H9 (cell line): ENCODE results near the gene PRR7. TPM values are rescaled to one million over a fixed set of nuclear protein-coding genes. Genes with fewer than 3 reads are reported as not detected.

Source experiments
- DNase-seq: peaks from one replicate; pipeline ENCODE4 v3.0.0-alpha.2; 2017
- H2AFZ ChIP-seq: one replicate; pipeline ENCODE4 v1.6.1; 2013; ENCODE audit warnings: mild to moderate bottlenecking, low read length, control low read depth, moderate library complexity
- H2AK5ac ChIP-seq: 2 replicates; pipeline ENCODE4 v1.6.1; 2013; ENCODE audit warnings: low read length, control low read depth, mixed read lengths; ENCODE audit not compliant: insufficient read length
- H2BK120ac ChIP-seq: one replicate; pipeline ENCODE4 v1.6.1; 2013; ENCODE audit warnings: low read depth, mild to moderate bottlenecking, low read length, control low read depth, inconsistent platforms; ENCODE audit not compliant: poor library complexity, severe bottlenecking
- H2BK12ac ChIP-seq: 2 replicates; pipeline ENCODE4 v1.6.1; 2013; ENCODE audit warnings: low read length, control low read depth, mixed read lengths, low read depth; ENCODE audit not compliant: insufficient read length
- H2BK15ac ChIP-seq: 2 replicates; pipeline ENCODE4 v1.6.1; 2013; ENCODE audit warnings: low read depth, low read length, control low read depth
- H2BK20ac ChIP-seq: one replicate; pipeline ENCODE4 v1.6.1; 2013; ENCODE audit warnings: low read depth, mild to moderate bottlenecking, low read length, control low read depth, inconsistent platforms; ENCODE audit not compliant: poor library complexity, severe bottlenecking
- H2BK5ac ChIP-seq: 2 replicates; pipeline ENCODE4 v1.6.1; 2013; ENCODE audit warnings: low read length, control low read depth, mixed read lengths; ENCODE audit not compliant: insufficient read length
- H3K14ac ChIP-seq: 2 replicates; pipeline ENCODE4 v1.6.1; 2013; ENCODE audit warnings: low read length, control low read depth; ENCODE audit not compliant: insufficient read depth
- H3K18ac ChIP-seq: 2 replicates; pipeline ENCODE4 v1.6.1; 2013; ENCODE audit warnings: low read depth, mild to moderate bottlenecking, mixed read lengths, low read length, control low read depth; ENCODE audit not compliant: insufficient read length
- H3K23ac ChIP-seq: 2 replicates; pipeline ENCODE4 v1.6.1; 2013; ENCODE audit warnings: low read length, control low read depth, mixed read lengths, low read depth; ENCODE audit not compliant: insufficient read length
- H3K23me2 ChIP-seq: 2 replicates; pipeline ENCODE4 v1.6.1; 2013; ENCODE audit warnings: low read depth, mild to moderate bottlenecking, mixed read lengths, low read length, control low read depth; ENCODE audit not compliant: insufficient read length, poor library complexity, severe bottlenecking
- H3K27ac ChIP-seq: 2 replicates; pipeline ENCODE4 v1.5.1; 2013; ENCODE audit warnings: low read length, control low read depth, mixed read lengths, low read depth; ENCODE audit not compliant: insufficient read length
- H3K27me3 ChIP-seq: 2 replicates; pipeline ENCODE4 v1.6.1; 2013; ENCODE audit warnings: low read length, control low read depth, inconsistent platforms; ENCODE audit not compliant: insufficient read depth
- H3K4ac ChIP-seq: 2 replicates; pipeline ENCODE4 v1.6.1; 2013; ENCODE audit warnings: low read depth, mild to moderate bottlenecking, control low read depth, inconsistent platforms, low read length, moderate library complexity
- H3K4me1 ChIP-seq: 2 replicates; pipeline ENCODE4 v1.6.1; 2013; ENCODE audit warnings: low read length, control low read depth, inconsistent platforms; ENCODE audit not compliant: insufficient read depth
- H3K4me2 ChIP-seq: 2 replicates; pipeline ENCODE4 v1.6.1; 2013; ENCODE audit warnings: low read length, control low read depth, mixed read lengths; ENCODE audit not compliant: insufficient read length, insufficient read depth
- H3K56ac ChIP-seq: 2 replicates; pipeline ENCODE4 v1.6.1; 2013; ENCODE audit warnings: low read depth, mild to moderate bottlenecking, mixed read lengths, low read length, control low read depth; ENCODE audit not compliant: insufficient read length
- H3K79me1 ChIP-seq: 2 replicates; pipeline ENCODE4 v1.6.1; 2013; ENCODE audit warnings: low read depth, mild to moderate bottlenecking, moderate library complexity, low read length, control low read depth, inconsistent platforms; ENCODE audit not compliant: insufficient read depth, poor library complexity, severe bottlenecking
- H3K79me2 ChIP-seq: 2 replicates; pipeline ENCODE4 v1.6.1; 2013; ENCODE audit warnings: low read length, control low read depth, inconsistent platforms; ENCODE audit not compliant: insufficient read depth
- H3K9ac ChIP-seq: 2 replicates; pipeline ENCODE4 v1.6.1; 2013; ENCODE audit warnings: low read length, control low read depth, mixed read lengths; ENCODE audit not compliant: insufficient read length; ENCODE audit errors: extremely low read depth
- H3K9me3 ChIP-seq: one replicate; pipeline ENCODE4 v1.6.1; 2013; ENCODE audit warnings: low read depth, low read length, inconsistent platforms; ENCODE audit not compliant: control insufficient read depth
- H3T11ph ChIP-seq: one replicate; pipeline ENCODE4 v1.6.1; 2013; ENCODE audit warnings: mild to moderate bottlenecking, low read length, control low read depth, inconsistent platforms
- H4K20me1 ChIP-seq: one replicate; pipeline ENCODE4 v1.6.1; 2013; ENCODE audit not compliant: control insufficient read depth, insufficient read length, insufficient read depth
- H4K5ac ChIP-seq: 2 replicates; pipeline ENCODE4 v1.6.1; 2013; ENCODE audit warnings: low read depth, mild to moderate bottlenecking, mixed read lengths, low read length, control low read depth; ENCODE audit not compliant: insufficient read length
- H4K8ac ChIP-seq: replicated peaks from 2 replicates; pipeline ENCODE4 v1.6.1; 2013; ENCODE audit warnings: low read length, control low read depth, mixed read lengths, low read depth; ENCODE audit not compliant: insufficient read length
- H4K91ac ChIP-seq: 2 replicates; pipeline ENCODE4 v1.6.1; 2013; ENCODE audit warnings: low read depth, mild to moderate bottlenecking, moderate library complexity, mixed read lengths, low read length, control low read depth; ENCODE audit not compliant: insufficient read length
- H3K27ac Mint-ChIP-seq, 3 experiments: 2 replicates in 2 of 3; 3 replicates in 1 of 3; pipeline ENCODE4 v1.8.0; 2020 to 2021; ENCODE audit warnings: mixed read lengths in 3 of 3, mild to moderate bottlenecking in 1 of 3, moderate library complexity in 1 of 3
- H3K27me3 Mint-ChIP-seq: 2 replicates; pipeline ENCODE4 v1.8.0; 2021; ENCODE audit warnings: low read depth, mild to moderate bottlenecking, moderate library complexity, mixed read lengths
- H3K36me3 Mint-ChIP-seq, 3 experiments: 2 replicates in 2 of 3; 3 replicates in 1 of 3; pipeline ENCODE4 v1.8.0; 2020 to 2021; ENCODE audit warnings: low read depth in 3 of 3, mixed read lengths in 3 of 3; ENCODE audit not compliant: insufficient read depth in 1 of 3
- H3K4me1 Mint-ChIP-seq, 2 experiments: 2 replicates each; pipeline ENCODE4 v1.8.0; 2020; ENCODE audit warnings: mixed read lengths in 2 of 2
- H3K4me3 Mint-ChIP-seq, 2 experiments: 2 replicates in 1 of 2; 3 replicates in 1 of 2; pipeline ENCODE4 v1.8.0; 2020 to 2021; ENCODE audit warnings: mild to moderate bottlenecking in 2 of 2, mixed read lengths in 2 of 2, moderate library complexity in 1 of 2
- H3K9me3 Mint-ChIP-seq, 2 experiments: 2 replicates in 1 of 2; 3 replicates in 1 of 2; pipeline ENCODE4 v1.8.0; 2020; ENCODE audit warnings: mild to moderate bottlenecking in 2 of 2, mixed read lengths in 2 of 2, moderate library complexity in 1 of 2
- WGBS: extraction: QIAGEN DNeasy Blood & Tissue Kit; methylation state at CpG from one replicate; pipeline ENCODE4 v1.1.7; 2013; ENCODE audit warnings: missing lambda C conversion rate, low lambda C conversion rate, mixed read lengths; ENCODE audit not compliant: insufficient read length; ENCODE audit errors: extremely low coverage; 5-methylcytosine and 5-hydroxymethylcytosine counted together
- total RNA-seq: library from RNA; stranded (reverse); gene quantifications from 2 replicates; pipeline ENCODE4 v1.2.1, GENCODE V29; 2021
- TF ChIP-seq, protein P1 (sequence below): fragments of 200-600 bp; sonication (generic); conservative IDR thresholded peaks from 3 replicates; pipeline ENCODE4 v1.8.0; 2021; ENCODE audit warnings: antibody characterized with exemption, mild to moderate bottlenecking

Gene PRR7
- total RNA-seq, 1 experiment from 2014 or later = 9.6 TPM

DNA sequence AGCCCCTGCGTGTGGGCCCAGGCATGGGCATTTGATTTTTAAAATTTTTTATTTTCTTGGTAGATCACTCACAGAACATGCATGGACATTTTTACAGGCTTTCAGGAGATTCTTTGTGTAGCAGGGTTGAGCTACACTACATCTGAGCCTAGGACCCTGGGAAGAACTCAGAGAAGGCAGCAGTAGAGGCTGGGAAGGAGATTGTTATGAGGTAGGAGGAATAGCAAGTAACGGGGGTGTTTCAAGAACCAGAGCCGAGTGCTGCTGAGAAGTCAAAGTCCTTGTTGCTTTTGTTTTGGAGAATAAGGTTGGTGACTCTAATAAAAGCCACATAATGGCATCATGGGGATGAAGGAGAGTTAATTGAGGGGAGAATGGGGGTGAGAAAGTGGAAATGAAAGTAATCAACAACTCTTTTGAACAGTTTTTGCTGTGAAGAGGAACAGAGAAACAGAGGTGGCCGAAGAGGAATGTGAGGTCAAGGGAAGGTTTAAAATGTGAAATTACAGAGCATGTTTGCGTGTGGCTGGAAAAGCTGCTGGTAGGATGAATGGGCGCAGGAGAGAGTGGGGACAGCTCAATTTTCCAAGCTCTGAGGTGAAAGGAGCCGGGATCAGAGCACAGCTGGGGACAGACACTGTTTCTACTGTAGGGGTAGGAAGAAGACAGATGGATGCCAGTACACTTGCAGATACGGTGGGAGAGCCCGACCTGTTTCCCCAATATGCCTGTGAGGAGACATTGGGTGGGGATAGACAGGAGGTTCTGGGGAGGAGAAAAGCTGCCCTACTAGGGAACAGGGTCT is 55.5 kb downstream of the PRR7 start:
- no peak overlapping the region for H2BK120ac ChIP-seq
- no peak overlapping the region for H4K8ac ChIP-seq
- H3K23me2 ChIP-seq = no peaks in the 10 kb centered on the region
- no peak overlapping the region for H4K5ac ChIP-seq
- TF ChIP-seq, protein P1, sequence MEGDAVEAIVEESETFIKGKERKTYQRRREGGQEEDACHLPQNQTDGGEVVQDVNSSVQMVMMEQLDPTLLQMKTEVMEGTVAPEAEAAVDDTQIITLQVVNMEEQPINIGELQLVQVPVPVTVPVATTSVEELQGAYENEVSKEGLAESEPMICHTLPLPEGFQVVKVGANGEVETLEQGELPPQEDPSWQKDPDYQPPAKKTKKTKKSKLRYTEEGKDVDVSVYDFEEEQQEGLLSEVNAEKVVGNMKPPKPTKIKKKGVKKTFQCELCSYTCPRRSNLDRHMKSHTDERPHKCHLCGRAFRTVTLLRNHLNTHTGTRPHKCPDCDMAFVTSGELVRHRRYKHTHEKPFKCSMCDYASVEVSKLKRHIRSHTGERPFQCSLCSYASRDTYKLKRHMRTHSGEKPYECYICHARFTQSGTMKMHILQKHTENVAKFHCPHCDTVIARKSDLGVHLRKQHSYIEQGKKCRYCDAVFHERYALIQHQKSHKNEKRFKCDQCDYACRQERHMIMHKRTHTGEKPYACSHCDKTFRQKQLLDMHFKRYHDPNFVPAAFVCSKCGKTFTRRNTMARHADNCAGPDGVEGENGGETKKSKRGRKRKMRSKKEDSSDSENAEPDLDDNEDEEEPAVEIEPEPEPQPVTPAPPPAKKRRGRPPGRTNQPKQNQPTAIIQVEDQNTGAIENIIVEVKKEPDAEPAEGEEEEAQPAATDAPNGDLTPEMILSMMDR = no peak
- H3K79me1 ChIP-seq = no peaks in the 10 kb centered on the region
- Mint-ChIP-seq H3K27ac (peak overlapping the region in 1 of 3 experiments; percentile 15; a peak in 2 of 7 replicates), H3K36me3 (peaks cover 2 to 6% (median 3%) of the 10 kb centered on the region in 3 experiments; a peak in 6 of 7 replicates), H3K27me3 (peaks cover 29% of the 10 kb centered on the region), H3K4me3 (no peak overlapping the region), H3K9me3 (no peaks in the 10 kb centered on the region), H3K4me1 (peaks cover 21 to 31% of the 10 kb centered on the region in 2 experiments)
- DNase-seq = no peak
- no CpG with 5 or more reads among the region's 9 CpGs for WGBS
- no peak overlapping the region for H4K91ac ChIP-seq
- H3K4me1 ChIP-seq = no peaks in the 10 kb centered on the region; the same call in 1 of the 2 replicates
- H2AK5ac ChIP-seq = no peak overlapping the region
- H3K9ac ChIP-seq = no peak overlapping the region
- no peak overlapping the region for H2BK5ac ChIP-seq
- H4K20me1 ChIP-seq = no peaks in the 10 kb centered on the region
- H2BK15ac ChIP-seq = no peak overlapping the region
- H3K9me3 ChIP-seq = no peaks in the 10 kb centered on the region
- no peak overlapping the region for H2BK12ac ChIP-seq
- no peak overlapping the region for H3K56ac ChIP-seq
- H3T11ph ChIP-seq = no peak overlapping the region
- H2BK20ac ChIP-seq = no peak overlapping the region
- H3K79me2 ChIP-seq = no peaks in the 10 kb centered on the region
- H3K4ac ChIP-seq = no peak overlapping the region
- no peak overlapping the region for H3K4me2 ChIP-seq
- H2AFZ ChIP-seq = no peak overlapping the region
- no peak overlapping the region for H3K23ac ChIP-seq
- no peaks in the 10 kb centered on the region; the same call in 1 of the 2 replicates for H3K27me3 ChIP-seq
- 0 out of 2 replicates have a peak overlapping the region, but pooled peaks have one; percentile 16 for H3K14ac ChIP-seq
- H3K18ac ChIP-seq = no peak overlapping the region
- no peak overlapping the region for H3K27ac ChIP-seq
